ENCODE data around the gene SFR1.

DNA sequence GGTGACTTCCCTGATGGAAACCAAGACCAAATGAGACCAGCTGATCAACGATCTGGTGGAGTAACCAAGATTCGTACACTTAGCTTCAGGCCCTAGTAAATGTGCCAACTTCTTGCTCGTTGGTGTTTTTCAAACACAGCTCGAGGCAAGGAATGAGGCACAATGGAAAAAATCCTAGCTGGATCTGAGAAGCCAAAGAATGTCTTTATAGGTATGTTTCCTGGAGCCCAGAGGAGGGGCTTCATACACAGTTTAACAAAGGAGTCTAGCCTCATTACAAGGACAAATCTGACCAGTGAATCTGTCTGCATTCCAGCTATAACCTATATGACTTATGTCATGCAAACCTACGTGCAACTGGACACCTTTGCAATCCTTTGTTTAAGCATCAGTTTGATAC lies 40.0 kb upstream of the SFR1 start:
- TF ChIP-seq, protein P1, sequence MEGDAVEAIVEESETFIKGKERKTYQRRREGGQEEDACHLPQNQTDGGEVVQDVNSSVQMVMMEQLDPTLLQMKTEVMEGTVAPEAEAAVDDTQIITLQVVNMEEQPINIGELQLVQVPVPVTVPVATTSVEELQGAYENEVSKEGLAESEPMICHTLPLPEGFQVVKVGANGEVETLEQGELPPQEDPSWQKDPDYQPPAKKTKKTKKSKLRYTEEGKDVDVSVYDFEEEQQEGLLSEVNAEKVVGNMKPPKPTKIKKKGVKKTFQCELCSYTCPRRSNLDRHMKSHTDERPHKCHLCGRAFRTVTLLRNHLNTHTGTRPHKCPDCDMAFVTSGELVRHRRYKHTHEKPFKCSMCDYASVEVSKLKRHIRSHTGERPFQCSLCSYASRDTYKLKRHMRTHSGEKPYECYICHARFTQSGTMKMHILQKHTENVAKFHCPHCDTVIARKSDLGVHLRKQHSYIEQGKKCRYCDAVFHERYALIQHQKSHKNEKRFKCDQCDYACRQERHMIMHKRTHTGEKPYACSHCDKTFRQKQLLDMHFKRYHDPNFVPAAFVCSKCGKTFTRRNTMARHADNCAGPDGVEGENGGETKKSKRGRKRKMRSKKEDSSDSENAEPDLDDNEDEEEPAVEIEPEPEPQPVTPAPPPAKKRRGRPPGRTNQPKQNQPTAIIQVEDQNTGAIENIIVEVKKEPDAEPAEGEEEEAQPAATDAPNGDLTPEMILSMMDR (IDR thresholded peaks at IDR 0.05): no peak
- TF ChIP-seq POLR2A (IDR thresholded peaks at IDR 0.05): no peak
